HCT116 (cell line): ENCODE data around the gene ITGBL1. TPM values are rescaled to one million over a fixed set of nuclear protein-coding genes. Genes with fewer than 3 reads are reported as not detected.

Experiments
- ATAC-seq: fragments of 200-7000 bp; cut with Tn5 transposase; 2 replicates; pipeline ENCODE4 v1.9.1; 2020; ENCODE audit warnings: mild to moderate bottlenecking, moderate library complexity
- BruUV-seq: library from RNA; stranded (reverse); fragments of 400-500 nt; replicated peaks from 2 replicates; lab custom pipeline; 2021; lab: Mats Ljungman, UMichigan
- CTCF ChIA-PET: fragments of 300-600 bp; sonication (Branson Sonifier 250); formaldehyde crosslinking; loops from one replicate; lab custom pipeline; 2021; ENCODE audit warnings: antibody characterized with exemption; lab: Charles Lee
- POLR2A ChIA-PET: fragments of 300-600, 350-600 bp; sonication (Branson Sonifier 250); formaldehyde crosslinking; loops from one replicate; lab custom pipeline; 2021; ENCODE audit warnings: antibody characterized with exemption; lab: Charles Lee
- RAD21 ChIA-PET, 2 experiments: fragments of 300-600 bp; sonication (Branson Sonifier 250); formaldehyde crosslinking; loops; one replicate each; lab custom pipeline; 2023; ENCODE audit warnings: low total read pairs in 2 of 2; ENCODE audit not compliant: uncharacterized antibody in 2 of 2, unreplicated experiment in 2 of 2, low non-redundant PET in 1 of 2; lab: Charles Lee
- DNase-seq: peaks from one replicate; pipeline ENCODE4 v3.0.0-alpha.2; 2010; ENCODE audit warnings: low read depth, low spot score
- H2AFZ ChIP-seq: fragments of 200-600 bp; shearing (Covaris generic), sonication (generic); 2 replicates; pipeline ENCODE4 v1.6.1; 2017; ENCODE audit warnings: low read depth, mixed run types, mixed read lengths, antibody characterized with exemption, low read length; ENCODE audit not compliant: poor library complexity, severe bottlenecking
- H3K27ac ChIP-seq: 2 replicates; pipeline ENCODE4 v1.5.1; 2012; ENCODE audit warnings: low read depth, low read length
- H3K27me3 ChIP-seq: fragments of 200-600 bp; sonication (generic); 2 replicates; pipeline ENCODE4 v1.6.1; 2016; ENCODE audit warnings: mixed run types, low read length, mixed read lengths; ENCODE audit not compliant: insufficient read depth
- H3K36me3 ChIP-seq, 2 experiments: fragments of 200-500 bp in 1 of 2; fragments of 200-600 bp in 1 of 2; sonication (Bioruptor generic) in 1 of 2; sonication (generic) in 1 of 2; 2 replicates each; pipeline versions ENCODE4 v1.5.1 to v1.6.1; 2014 to 2016; ENCODE audit warnings: low read length in 2 of 2, inconsistent platforms in 1 of 2, mixed read lengths in 1 of 2, mixed run types in 1 of 2; ENCODE audit not compliant: insufficient read depth in 2 of 2, control insufficient read depth in 1 of 2
- H3K4me1 ChIP-seq, 2 experiments: fragments of 200-600 bp in 1 of 2; sonication (generic) in 1 of 2; 2 replicates each; pipeline versions ENCODE4 v1.5.1 to v1.6.1; 2012 to 2017; ENCODE audit warnings: low read length in 2 of 2, inconsistent platforms in 1 of 2, mild to moderate bottlenecking in 1 of 2, mixed read lengths in 1 of 2, mixed run types in 1 of 2, moderate library complexity in 1 of 2; ENCODE audit not compliant: insufficient read depth in 2 of 2, control insufficient read depth in 1 of 2
- H3K4me2 ChIP-seq: fragments of 200-600 bp; sonication (generic); 2 replicates; pipeline ENCODE4 v1.6.1; 2017; ENCODE audit warnings: mixed run types, low read length, mixed read lengths
- H3K4me3 ChIP-seq, 2 experiments: fragments of 200-600 bp in 1 of 2; sonication (generic) in 1 of 2; replicated peaks in 1 of 2; 2 replicates each; pipeline ENCODE4 v1.5.1; 2011 to 2016; ENCODE audit warnings: low read length in 2 of 2, control low read depth in 1 of 2, low read depth in 1 of 2, mild to moderate bottlenecking in 1 of 2, mixed read lengths in 1 of 2, mixed run types in 1 of 2
- H3K79me2 ChIP-seq: fragments of 200-600 bp; sonication (generic); 2 replicates; pipeline ENCODE4 v1.6.1; 2017; ENCODE audit warnings: mild to moderate bottlenecking, mixed run types, low read length, moderate library complexity, mixed read lengths; ENCODE audit not compliant: insufficient read depth
- H3K9ac ChIP-seq: fragments of 200-600 bp; sonication (generic); 2 replicates; pipeline ENCODE4 v1.6.1; 2016; ENCODE audit warnings: low read length, mixed read lengths
- H3K9me2 ChIP-seq: fragments of 200-600 bp; sonication (generic), shearing (Covaris generic); 2 replicates; pipeline ENCODE4 v1.6.1; 2017; ENCODE audit warnings: mixed run types, mild to moderate bottlenecking, moderate library complexity; ENCODE audit not compliant: insufficient read depth
- H3K9me3 ChIP-seq, 2 experiments: fragments of 200-500 bp in 1 of 2; fragments of 200-600 bp in 1 of 2; sonication (Bioruptor generic) in 1 of 2; sonication (generic) in 1 of 2; 2 replicates each; pipeline ENCODE4 v1.6.1; 2014 to 2017; ENCODE audit warnings: low read length in 2 of 2, mixed read lengths in 2 of 2, inconsistent platforms in 1 of 2, low read depth in 1 of 2, mild to moderate bottlenecking in 1 of 2, mixed run types in 1 of 2, moderate library complexity in 1 of 2; ENCODE audit not compliant: control insufficient read depth in 1 of 2, insufficient read depth in 1 of 2
- H4K20me1 ChIP-seq: fragments of 200-600 bp; sonication (generic), shearing (Covaris generic); 2 replicates; pipeline ENCODE4 v1.6.1; 2017; ENCODE audit warnings: mixed run types, mild to moderate bottlenecking, moderate library complexity; ENCODE audit not compliant: insufficient read depth
- CEBPB ChIP-seq: IDR thresholded peaks from 2 replicates; pipeline ENCODE4 v1.6.1; 2012; ENCODE audit warnings: low read depth
- ELF1 ChIP-seq: IDR thresholded peaks from 2 replicates; pipeline ENCODE4 v1.6.1; 2012; ENCODE audit warnings: low read depth, borderline replicate concordance
- EZH2 ChIP-seq: fragments of 200-600 bp; sonication (generic); IDR thresholded peaks from 2 replicates; pipeline ENCODE4 v1.6.1; 2017; ENCODE audit warnings: antibody characterized with exemption, mixed run types
- RAD21 ChIP-seq: IDR thresholded peaks from 2 replicates; pipeline ENCODE4 v1.6.1; 2012; ENCODE audit warnings: low read depth, mild to moderate bottlenecking
- REST ChIP-seq: IDR thresholded peaks from 2 replicates; pipeline ENCODE4 v1.6.1; 2012; ENCODE audit warnings: low read depth
- SP1 ChIP-seq: IDR thresholded peaks from 2 replicates; pipeline ENCODE4 v1.6.1; 2012; ENCODE audit warnings: low read depth
- SRF ChIP-seq: IDR thresholded peaks from 2 replicates; pipeline ENCODE4 v1.6.1; 2012; ENCODE audit warnings: low read depth
- TCF7L2 ChIP-seq: IDR thresholded peaks from 2 replicates; pipeline ENCODE4 v1.7.0; 2011; ENCODE audit warnings: borderline replicate concordance, inconsistent platforms; ENCODE audit not compliant: insufficient read depth, insufficient read length; ENCODE audit errors: extremely low read depth
- intact Hi-C: fragments of 100-400 bp; cut with micrococcal nuclease; formaldehyde crosslinking; loops from 2 replicates; pipeline ENCODE4 v1.10.0; 2022
- total RNA-seq: library from RNA; stranded (reverse); gene quantifications from one replicate; pipeline ENCODE4 v1.2.1, GENCODE V29; 2021; ENCODE audit not compliant: unreplicated experiment

ITGBL1 gene
- total RNA-seq, 1 experiment from 2014 or later: 0.66 TPM

- no peak overlapping the region for H3K27ac ChIP-seq
- CTCF ChIA-PET: no interaction called here
- TF ChIP-seq SRF (no peak), CEBPB (no peak), EZH2 (no peak), REST (no peak), ELF1 (no peak), RAD21 (no peak), SP1 (no peak), TCF7L2 (no peak)
- TF ChIP-seq, all 23 proteins: peak for 0
Measured at GRCh38 chr13:101739382-101740178, 287.1 kb downstream of the ITGBL1 start.

More at GRCh38 chr13:101739382-101740178, 287.1 kb downstream of the ITGBL1 start:
- intact Hi-C loops: no loop called here
- no peaks in the 10 kb centered on the region for H3K27me3 ChIP-seq
- no peaks in the 10 kb centered on the region for H3K79me2 ChIP-seq
- H3K9me3 ChIP-seq: peaks cover 0 to 6% of the 10 kb centered on the region in 2 experiments; a peak in 1 of 4 replicates
- H4K20me1 ChIP-seq: no peaks in the 10 kb centered on the region
- H2AFZ ChIP-seq: no peak overlapping the region
- DNase-seq: no peak
- H3K36me3 ChIP-seq: no peaks in the 10 kb centered on the region
- H3K9ac ChIP-seq: no peak overlapping the region
- no peaks in the 10 kb centered on the region for H3K9me2 ChIP-seq
- ChIA-PET POLR2A (no interaction called here), RAD21 (no interaction called here)
- ATAC-seq: no peak
- no peak overlapping the region for H3K4me3 ChIP-seq
- BruUV-seq: no TSS peak
- no peaks in the 10 kb centered on the region for H3K4me1 ChIP-seq
- H3K4me2 ChIP-seq: no peak overlapping the region
